WTC11 (cell line): ENCODE measurements around the gene EHD1. TPM values are rescaled to one million over a fixed set of nuclear protein-coding genes. Genes with fewer than 3 reads are reported as not detected.
A peak's percentile ranks its signal among the peaks of the same experiment; 100 is the strongest.
"Not testable (repeated sequence)": the region's sequence is repeated elsewhere in the genome, so short reads cannot be mapped to it uniquely, and the experiment has no call there.

Source experiments
- ATAC-seq: fragments of 200-7000 bp; cut with Tn5 transposase; 2 replicates; pipeline ENCODE4 v1.10.0; 2021; ENCODE audit warnings: mild to moderate bottlenecking, moderate library complexity
- CTCF ChIA-PET: fragments of 300-600 bp; sonication (Branson Sonifier 250); formaldehyde crosslinking; loops from one replicate; lab custom pipeline; 2021; ENCODE audit warnings: antibody characterized with exemption; lab: Charles Lee
- POLR2A ChIA-PET: fragments of 350-600 bp; sonication (Branson Sonifier 250); formaldehyde crosslinking; loops from one replicate; lab custom pipeline; 2021; ENCODE audit warnings: antibody characterized with exemption; lab: Charles Lee
- DNase-seq: peaks from one replicate; pipeline ENCODE4 v3.0.0; 2021; ENCODE audit warnings: low spot score
- H3K27ac Mint-ChIP-seq: 2 replicates; pipeline ENCODE4 v1.8.0; 2021; ENCODE audit warnings: mixed read lengths
- H3K27me3 Mint-ChIP-seq: 2 replicates; pipeline ENCODE4 v1.8.0; 2021; ENCODE audit warnings: low read depth, mild to moderate bottlenecking, moderate library complexity, mixed read lengths
- H3K36me3 Mint-ChIP-seq: 2 replicates; pipeline ENCODE4 v1.8.0; 2021; ENCODE audit warnings: mixed read lengths
- H3K4me1 Mint-ChIP-seq: 2 replicates; pipeline ENCODE4 v1.8.0; 2022; ENCODE audit warnings: mixed read lengths
- H3K4me3 Mint-ChIP-seq: 2 replicates; pipeline ENCODE4 v1.8.0; 2021; ENCODE audit warnings: mild to moderate bottlenecking, moderate library complexity, mixed read lengths
- H3K9me3 Mint-ChIP-seq: 2 replicates; pipeline ENCODE4 v1.8.0; 2021; ENCODE audit warnings: mixed read lengths
- CBFB ChIP-seq: sonication (generic); formaldehyde crosslinking; IDR thresholded peaks from 2 replicates; pipeline ENCODE4 v1.8.1; 2022; ENCODE audit warnings: mild to moderate bottlenecking, low read depth, missing genetic modification reagents
- ERG ChIP-seq: fragments of 250-450 bp; sonication (Bioruptor Pico); IDR thresholded peaks from 2 replicates; pipeline ENCODE4 v1.8.0; 2021; ENCODE audit warnings: mild to moderate bottlenecking
- ESRRA ChIP-seq: sonication (generic); formaldehyde crosslinking; IDR thresholded peaks from 2 replicates; pipeline ENCODE4 v1.8.1; 2022; ENCODE audit warnings: mild to moderate bottlenecking, missing genetic modification reagents, borderline replicate concordance
- FOXJ3 ChIP-seq: sonication (generic); formaldehyde crosslinking; IDR thresholded peaks from 2 replicates; pipeline ENCODE4 v1.9.0; 2021; ENCODE audit warnings: missing genetic modification reagents, mild to moderate bottlenecking, borderline replicate concordance
- FOXK1 ChIP-seq: sonication (generic); formaldehyde crosslinking; IDR thresholded peaks from 2 replicates; pipeline ENCODE4 v1.8.0; 2022; ENCODE audit warnings: mild to moderate bottlenecking, moderate library complexity, missing genetic modification reagents
- FOXP1 ChIP-seq: sonication (generic); formaldehyde crosslinking; IDR thresholded peaks from 2 replicates; pipeline ENCODE4 v1.8.0; 2022; ENCODE audit warnings: missing genetic modification reagents, mild to moderate bottlenecking, moderate library complexity, borderline replicate concordance
- GRHL2 ChIP-seq: fragments of 250-450 bp; sonication (Bioruptor Pico); IDR thresholded peaks from 2 replicates; pipeline ENCODE4 v1.8.0; 2022; ENCODE audit warnings: mild to moderate bottlenecking, moderate library complexity; ENCODE audit not compliant: insufficient replicate concordance, severe bottlenecking
- MYBL2 ChIP-seq: sonication (generic); formaldehyde crosslinking; IDR thresholded peaks from 2 replicates; pipeline ENCODE4 v1.8.1; 2023; ENCODE audit warnings: mild to moderate bottlenecking, moderate library complexity, missing genetic modification reagents
- NFE2L1 ChIP-seq: sonication (generic); formaldehyde crosslinking; IDR thresholded peaks from 2 replicates; pipeline ENCODE4 v1.8.1; 2023; ENCODE audit warnings: missing genetic modification reagents
- NFYB ChIP-seq: sonication (generic); formaldehyde crosslinking; conservative IDR thresholded peaks from 2 replicates; pipeline ENCODE4 v1.8.0; 2022; ENCODE audit warnings: low read depth, missing genetic modification reagents
- TEAD1 ChIP-seq: sonication (generic); formaldehyde crosslinking; IDR thresholded peaks from 2 replicates; pipeline ENCODE4 v1.8.0; 2022; ENCODE audit warnings: mild to moderate bottlenecking, missing genetic modification reagents
- ZNF317 ChIP-seq: sonication (generic); formaldehyde crosslinking; IDR thresholded peaks from 2 replicates; pipeline ENCODE4 v1.8.1; 2023; ENCODE audit warnings: low read depth, mild to moderate bottlenecking, moderate library complexity, missing genetic modification reagents, borderline replicate concordance
- total RNA-seq: library from RNA; stranded (reverse); gene quantifications from 3 replicates; pipeline ENCODE4 v1.2.3, GENCODE V29; 2021
- TF ChIP-seq, protein P1 (sequence below): sonication (generic); formaldehyde crosslinking; IDR thresholded peaks from 2 replicates; pipeline ENCODE4 v1.8.0; 2023; ENCODE audit warnings: mild to moderate bottlenecking, missing genetic modification reagents
- TF ChIP-seq, protein P2 (sequence below): fragments of 200-600 bp; IDR thresholded peaks from 2 replicates; pipeline ENCODE4 v1.8.0; 2022; ENCODE audit warnings: antibody characterized with exemption
- TF ChIP-seq, protein P3 (sequence below): sonication (generic); formaldehyde crosslinking; IDR thresholded peaks from 2 replicates; pipeline ENCODE4 v1.8.1; 2023; ENCODE audit warnings: mild to moderate bottlenecking, missing genetic modification reagents

Gene EHD1
- total RNA-seq, 1 experiment from 2014 or later, result 38.1 TPM

DNA sequence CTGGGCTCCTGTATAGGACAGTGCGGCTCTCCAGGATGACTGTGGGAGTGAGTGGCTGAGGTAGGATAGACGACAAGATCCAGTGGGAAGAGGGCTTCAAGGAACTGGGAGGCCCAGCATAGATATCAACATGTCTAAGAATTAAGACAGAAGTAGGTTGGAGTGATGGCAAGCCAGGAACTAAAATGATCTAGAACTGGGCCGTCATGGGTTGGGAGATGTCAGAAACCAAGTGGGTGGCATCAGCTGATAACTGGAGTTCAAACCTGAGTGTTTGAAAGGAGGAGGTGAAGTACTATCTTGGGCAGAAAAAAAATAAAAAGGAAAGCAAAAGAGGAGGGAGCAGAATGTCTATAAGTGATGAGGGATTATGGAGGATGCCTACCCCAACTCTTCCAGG is 60.9 kb downstream of the EHD1 start (continued):
- no peak for TF ChIP-seq FOXP1 (CRISPR knock-in tag)
- TF ChIP-seq NFYB, result no peak
- TF ChIP-seq ERG (CRISPR knock-in tag), result no peak

- CTCF ChIA-PET, result interaction anchor here (0.6 to 1.2 kb wide), 4 partner anchors 24 to 73 kb away, joined by 3 to 7 read pairs (median 4); no protein-coding TSS in a partner anchor
- not testable (repeated sequence) for H3K4me3 Mint-ChIP-seq, H3K9me3 Mint-ChIP-seq, H3K4me1 Mint-ChIP-seq, H3K27ac Mint-ChIP-seq, DNase-seq, ATAC-seq, H3K36me3 Mint-ChIP-seq, H3K27me3 Mint-ChIP-seq
- POLR2A ChIA-PET, result interaction anchor here (0.6 kb wide), 2 partner anchors 90 to 1001 kb away, joined by 3 to 7 read pairs; no protein-coding TSS in a partner anchor
Measured at GRCh38 chr11:64815433-64815832, 63.0 kb downstream of the EHD1 start.

- ATAC-seq (no peak), DNase-seq (no peak)
- peaks cover 3% of the 10 kb centered on the region; the same call in 1 of the 2 replicates for H3K27me3 Mint-ChIP-seq
- no peaks in the 10 kb centered on the region for H3K9me3 Mint-ChIP-seq
- H3K4me1 Mint-ChIP-seq, result no peaks in the 10 kb centered on the region
- H3K36me3 Mint-ChIP-seq, result no peaks in the 10 kb centered on the region
- ChIA-PET POLR2A (no interaction called here), CTCF (interaction anchor here (1.2 kb wide), 1 partner anchor 73 kb away, joined by 3 read pairs; no protein-coding TSS in a partner anchor)
- TF ChIP-seq, protein P1, sequence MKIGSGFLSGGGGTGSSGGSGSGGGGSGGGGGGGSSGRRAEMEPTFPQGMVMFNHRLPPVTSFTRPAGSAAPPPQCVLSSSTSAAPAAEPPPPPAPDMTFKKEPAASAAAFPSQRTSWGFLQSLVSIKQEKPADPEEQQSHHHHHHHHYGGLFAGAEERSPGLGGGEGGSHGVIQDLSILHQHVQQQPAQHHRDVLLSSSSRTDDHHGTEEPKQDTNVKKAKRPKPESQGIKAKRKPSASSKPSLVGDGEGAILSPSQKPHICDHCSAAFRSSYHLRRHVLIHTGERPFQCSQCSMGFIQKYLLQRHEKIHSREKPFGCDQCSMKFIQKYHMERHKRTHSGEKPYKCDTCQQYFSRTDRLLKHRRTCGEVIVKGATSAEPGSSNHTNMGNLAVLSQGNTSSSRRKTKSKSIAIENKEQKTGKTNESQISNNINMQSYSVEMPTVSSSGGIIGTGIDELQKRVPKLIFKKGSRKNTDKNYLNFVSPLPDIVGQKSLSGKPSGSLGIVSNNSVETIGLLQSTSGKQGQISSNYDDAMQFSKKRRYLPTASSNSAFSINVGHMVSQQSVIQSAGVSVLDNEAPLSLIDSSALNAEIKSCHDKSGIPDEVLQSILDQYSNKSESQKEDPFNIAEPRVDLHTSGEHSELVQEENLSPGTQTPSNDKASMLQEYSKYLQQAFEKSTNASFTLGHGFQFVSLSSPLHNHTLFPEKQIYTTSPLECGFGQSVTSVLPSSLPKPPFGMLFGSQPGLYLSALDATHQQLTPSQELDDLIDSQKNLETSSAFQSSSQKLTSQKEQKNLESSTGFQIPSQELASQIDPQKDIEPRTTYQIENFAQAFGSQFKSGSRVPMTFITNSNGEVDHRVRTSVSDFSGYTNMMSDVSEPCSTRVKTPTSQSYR (CRISPR knock-in tag), result no peak
- TF ChIP-seq, protein P2, sequence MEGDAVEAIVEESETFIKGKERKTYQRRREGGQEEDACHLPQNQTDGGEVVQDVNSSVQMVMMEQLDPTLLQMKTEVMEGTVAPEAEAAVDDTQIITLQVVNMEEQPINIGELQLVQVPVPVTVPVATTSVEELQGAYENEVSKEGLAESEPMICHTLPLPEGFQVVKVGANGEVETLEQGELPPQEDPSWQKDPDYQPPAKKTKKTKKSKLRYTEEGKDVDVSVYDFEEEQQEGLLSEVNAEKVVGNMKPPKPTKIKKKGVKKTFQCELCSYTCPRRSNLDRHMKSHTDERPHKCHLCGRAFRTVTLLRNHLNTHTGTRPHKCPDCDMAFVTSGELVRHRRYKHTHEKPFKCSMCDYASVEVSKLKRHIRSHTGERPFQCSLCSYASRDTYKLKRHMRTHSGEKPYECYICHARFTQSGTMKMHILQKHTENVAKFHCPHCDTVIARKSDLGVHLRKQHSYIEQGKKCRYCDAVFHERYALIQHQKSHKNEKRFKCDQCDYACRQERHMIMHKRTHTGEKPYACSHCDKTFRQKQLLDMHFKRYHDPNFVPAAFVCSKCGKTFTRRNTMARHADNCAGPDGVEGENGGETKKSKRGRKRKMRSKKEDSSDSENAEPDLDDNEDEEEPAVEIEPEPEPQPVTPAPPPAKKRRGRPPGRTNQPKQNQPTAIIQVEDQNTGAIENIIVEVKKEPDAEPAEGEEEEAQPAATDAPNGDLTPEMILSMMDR, result no peak
- no peak for TF ChIP-seq ESRRA
- TF ChIP-seq ZNF317 (CRISPR knock-in tag), result no peak
- TF ChIP-seq MYBL2 (CRISPR knock-in tag), result no peak
- TF ChIP-seq, protein P3, sequence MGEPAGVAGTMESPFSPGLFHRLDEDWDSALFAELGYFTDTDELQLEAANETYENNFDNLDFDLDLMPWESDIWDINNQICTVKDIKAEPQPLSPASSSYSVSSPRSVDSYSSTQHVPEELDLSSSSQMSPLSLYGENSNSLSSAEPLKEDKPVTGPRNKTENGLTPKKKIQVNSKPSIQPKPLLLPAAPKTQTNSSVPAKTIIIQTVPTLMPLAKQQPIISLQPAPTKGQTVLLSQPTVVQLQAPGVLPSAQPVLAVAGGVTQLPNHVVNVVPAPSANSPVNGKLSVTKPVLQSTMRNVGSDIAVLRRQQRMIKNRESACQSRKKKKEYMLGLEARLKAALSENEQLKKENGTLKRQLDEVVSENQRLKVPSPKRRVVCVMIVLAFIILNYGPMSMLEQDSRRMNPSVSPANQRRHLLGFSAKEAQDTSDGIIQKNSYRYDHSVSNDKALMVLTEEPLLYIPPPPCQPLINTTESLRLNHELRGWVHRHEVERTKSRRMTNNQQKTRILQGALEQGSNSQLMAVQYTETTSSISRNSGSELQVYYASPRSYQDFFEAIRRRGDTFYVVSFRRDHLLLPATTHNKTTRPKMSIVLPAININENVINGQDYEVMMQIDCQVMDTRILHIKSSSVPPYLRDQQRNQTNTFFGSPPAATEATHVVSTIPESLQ (CRISPR knock-in tag), result no peak
- no peak for TF ChIP-seq TEAD1 (CRISPR knock-in tag)
- TF ChIP-seq CBFB (CRISPR knock-in tag), result no peak
- no peak for TF ChIP-seq FOXK1 (CRISPR knock-in tag)
- TF ChIP-seq FOXJ3, result no peak
- no peak for TF ChIP-seq GRHL2 (CRISPR knock-in tag)
- no peak for TF ChIP-seq NFE2L1
- H3K4me3 Mint-ChIP-seq, result no peak overlapping the region
- H3K27ac Mint-ChIP-seq, result 0 out of 2 replicates have a peak overlapping the region, but pooled peaks have one; percentile 15
Measured at GRCh38 chr11:64814712-64815187, 63.7 kb downstream of the EHD1 start.
